Lung (tissue), 12 donors: ENCODE results near the gene ID1. TPM values are rescaled to one million over a fixed set of nuclear protein-coding genes. Genes with fewer than 3 reads are reported as not detected.
"Not testable (repeated sequence)": the region's sequence is repeated elsewhere in the genome, so short reads cannot be mapped to it uniquely, and the experiment has no call there.

Experiments
- ATAC-seq: fragments of 200-7000 bp; cut with Tn5 transposase; one replicate; pipeline ENCODE4 v1.9.1; 2020; ENCODE audit warnings: moderate number of reproducible peaks; ENCODE audit not compliant: insufficient read depth, low FRiP score
- DNase-seq, 3 donors: peaks; one replicate each; pipeline ENCODE4 v3.0.0-alpha.2; 2013 to 2017
- H3K27ac ChIP-seq, 2 donors: one replicate each; pipeline ENCODE4 v1.5.1; 2013; ENCODE audit warnings: mild to moderate bottlenecking in 2 of 2, moderate library complexity in 2 of 2, control low read depth in 1 of 2, inconsistent platforms in 1 of 2, low read depth in 1 of 2, low read length in 1 of 2
- H3K27me3 ChIP-seq, 3 donors: one replicate each; pipeline ENCODE4 v1.5.1; 2013; ENCODE audit warnings: low read length in 2 of 3; ENCODE audit not compliant: control insufficient read depth in 3 of 3, insufficient read depth in 3 of 3
- H3K36me3 ChIP-seq, 4 donors: one replicate each; pipeline ENCODE4 v1.5.1; 2013; ENCODE audit warnings: low read length in 4 of 4, mild to moderate bottlenecking in 1 of 4, moderate library complexity in 1 of 4; ENCODE audit not compliant: control insufficient read depth in 4 of 4, insufficient read depth in 4 of 4
- H3K4me1 ChIP-seq, 5 donors: one replicate each; pipeline ENCODE4 v1.5.1; 2013; ENCODE audit warnings: low read length in 5 of 5, mild to moderate bottlenecking in 2 of 5, moderate library complexity in 1 of 5; ENCODE audit not compliant: control insufficient read depth in 5 of 5, insufficient read depth in 5 of 5
- H3K4me3 ChIP-seq: one replicate; pipeline ENCODE4 v1.5.1; 2013; ENCODE audit warnings: mild to moderate bottlenecking, control low read depth, moderate library complexity
- H3K9ac ChIP-seq, 2 donors: one replicate each; pipeline ENCODE4 v1.5.1; 2013; ENCODE audit warnings: low read length in 2 of 2, control low read depth in 1 of 2; ENCODE audit not compliant: insufficient read depth in 1 of 2
- H3K9me3 ChIP-seq, 4 donors: one replicate each; pipeline ENCODE4 v1.5.1; 2013; ENCODE audit warnings: low read length in 3 of 4, mild to moderate bottlenecking in 1 of 4, moderate library complexity in 1 of 4; ENCODE audit not compliant: control insufficient read depth in 4 of 4, insufficient read depth in 3 of 4
- CTCF ChIP-seq: IDR thresholded peaks from 2 replicates; pipeline ENCODE4 v1.5.1; 2012; ENCODE audit warnings: mild to moderate bottlenecking; ENCODE audit errors: control extremely low read depth, extremely low read depth
- WGBS, 2 donors: extraction: QIAGEN DNeasy Blood & Tissue Kit; methylation state at CpG; one replicate each; pipeline ENCODE4 v1.1.7; 2013; 5-methylcytosine and 5-hydroxymethylcytosine counted together
- polyA plus RNA-seq, 2 donors: library from polyadenylated mRNA; stranded (reverse); fragments of 200-250 nt; gene quantifications; one replicate each; pipeline ENCODE4 v1.2.1, GENCODE V29; 2013
- total RNA-seq, 2 donors: library from RNA; depleted of rRNA in 1 of 2; stranded (reverse); fragments of >200 nt in 1 of 2; gene quantifications; one replicate each; pipeline ENCODE4 v1.2.1, GENCODE V29; 2014 to 2021
- donor health status: control.
- donor health status: control.
- donor health status: Bipolar disorder and iron deficiency.
- donor health status: healthy.
- donor health status: DM: yes; HTN: yes; CAD: no.

The ID1 gene
- total and polyA plus RNA-seq, 4 donors, result 251 to 824 (median 344) TPM

- no peak overlapping the region for H3K4me3 ChIP-seq
- WGBS, 2 donors, result 79 to 80% methylated on average over 11 of the region's 11 CpGs
- H3K36me3 ChIP-seq, result no peaks in the 10 kb centered on the region
- DNase-seq (peak in 2 of 3 donors; percentile 16 to 59), ATAC-seq (no peak)
- peak overlapping the region; percentile 77 to 88 for H3K27ac ChIP-seq
- no peaks in the 10 kb centered on the region for H3K9me3 ChIP-seq
- peak overlapping the region in 1 of 2 donors; percentile 5 for H3K9ac ChIP-seq
- peaks cover 0 to 20% (median 10%) of the 10 kb centered on the region in 5 donors for H3K4me1 ChIP-seq
- H3K27me3 ChIP-seq, result no peaks in the 10 kb centered on the region
- TF ChIP-seq CTCF, result no peak
Measured at GRCh38 chr20:31594558-31595379, 10.3 kb upstream of the ID1 start.

- H3K4me3 ChIP-seq, result no peak overlapping the region
- H3K36me3 ChIP-seq, result no peaks in the 10 kb centered on the region
- DNase-seq (no peak), ATAC-seq (no peak)
- no peaks in the 10 kb centered on the region for H3K27me3 ChIP-seq
- H3K9ac ChIP-seq, result no peak overlapping the region
- H3K27ac ChIP-seq, result peak overlapping the region; percentile 77 to 88
- peaks cover 0 to 20% (median 10%) of the 10 kb centered on the region in 5 donors for H3K4me1 ChIP-seq
- 59 to 68% methylated on average over 3 of the region's 3 CpGs for WGBS, 2 donors
- H3K9me3 ChIP-seq, result no peaks in the 10 kb centered on the region
- no peak for TF ChIP-seq CTCF
Measured at GRCh38 chr20:31595380-31595653, 9.8 kb upstream of the ID1 start.

DNA sequence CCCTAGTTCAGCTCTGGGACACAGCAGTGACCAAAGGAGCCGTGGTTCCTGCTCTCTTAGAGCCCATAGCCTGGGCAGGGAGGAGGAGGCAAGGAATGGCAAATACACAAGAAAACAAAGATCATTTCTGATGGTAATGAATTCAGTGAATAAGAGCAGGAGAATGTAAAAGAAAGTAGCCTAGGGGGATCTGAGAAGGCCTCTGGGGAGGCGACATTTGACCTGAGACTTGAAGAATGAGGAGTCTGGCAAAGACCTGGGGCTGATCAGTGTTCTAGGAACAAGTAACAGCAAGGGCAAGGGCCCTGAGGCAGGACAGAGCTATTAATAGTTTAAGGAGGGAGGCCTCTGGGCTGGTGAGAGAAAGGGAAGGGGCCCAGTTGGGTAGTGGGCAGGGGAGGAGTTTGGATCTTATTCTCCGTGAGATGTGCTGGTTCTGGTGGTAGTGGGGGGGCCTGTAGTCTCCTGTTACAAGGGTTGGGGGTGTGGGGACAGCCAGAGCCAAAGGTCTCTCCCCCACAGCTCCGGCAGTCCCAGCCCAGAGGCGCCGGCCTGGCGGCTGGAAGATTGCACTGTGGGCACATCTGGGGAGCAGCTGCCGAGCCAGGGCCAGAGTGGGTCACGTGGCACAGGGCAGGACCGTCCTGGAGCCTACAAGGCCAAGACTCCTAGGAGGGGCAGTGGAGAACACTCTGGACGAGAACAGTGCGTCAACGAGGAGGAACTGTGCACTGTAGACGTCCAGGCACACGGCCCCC, 9.3 kb upstream of the ID1 start:
- no peak overlapping the region for H3K9ac ChIP-seq
- no peak overlapping the region for H3K4me3 ChIP-seq
- H3K27ac ChIP-seq, result peak overlapping the region; percentile 77 to 88
- no peaks in the 10 kb centered on the region for H3K36me3 ChIP-seq
- H3K27me3 ChIP-seq, result no peaks in the 10 kb centered on the region
- H3K9me3 ChIP-seq, result no peaks in the 10 kb centered on the region
- ATAC-seq, result peak; percentile 53
- DNase-seq, result peak; percentile 88 to 93 (median 92)
- TF ChIP-seq CTCF, result no peak
- H3K4me1 ChIP-seq, result peaks cover 0 to 20% (median 10%) of the 10 kb centered on the region in 5 donors
- 39 to 59% methylated on average over 15 of the region's 15 CpGs for WGBS, 2 donors

DNA sequence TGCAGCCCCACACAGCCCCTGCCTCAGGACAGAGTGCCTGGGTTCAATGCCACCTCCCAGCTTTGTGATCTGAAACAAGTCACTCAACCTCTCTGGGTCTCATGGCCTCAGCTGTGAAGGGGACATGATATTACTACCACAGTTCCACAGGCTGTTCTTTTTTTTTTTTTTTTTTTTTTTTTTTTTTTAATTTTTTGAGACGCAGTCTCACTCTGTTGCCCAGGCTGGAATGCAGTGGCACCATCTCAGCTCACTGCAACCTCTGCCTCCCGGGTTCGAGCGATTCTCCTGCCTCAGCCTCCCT, 8.7 kb upstream of the ID1 start:
- not testable (repeated sequence) for ATAC-seq, H3K9ac ChIP-seq, H3K27me3 ChIP-seq, H3K9me3 ChIP-seq, H3K4me3 ChIP-seq, DNase-seq, H3K36me3 ChIP-seq
- peaks cover 0 to 20% (median 10%) of the 10 kb centered on the region in 5 donors for H3K4me1 ChIP-seq
- 60 to 77% methylated on average over 3 to 4 of the region's 4 CpGs for WGBS, 2 donors
- H3K27ac ChIP-seq, result peak overlapping the region; percentile 84 to 88
